HG03575 (cell line): ENCODE measurements around the gene AOC2.

Experiments
- ATAC-seq: cut with Tn5 transposase; IDR thresholded peaks from one replicate; pipeline ENCODE4 v1.9.1; 2021; ENCODE audit not compliant: unreplicated experiment, insufficient number of reproducible peaks, low FRiP score; ENCODE audit errors: extremely low read depth

AOC2 gene, protein sequence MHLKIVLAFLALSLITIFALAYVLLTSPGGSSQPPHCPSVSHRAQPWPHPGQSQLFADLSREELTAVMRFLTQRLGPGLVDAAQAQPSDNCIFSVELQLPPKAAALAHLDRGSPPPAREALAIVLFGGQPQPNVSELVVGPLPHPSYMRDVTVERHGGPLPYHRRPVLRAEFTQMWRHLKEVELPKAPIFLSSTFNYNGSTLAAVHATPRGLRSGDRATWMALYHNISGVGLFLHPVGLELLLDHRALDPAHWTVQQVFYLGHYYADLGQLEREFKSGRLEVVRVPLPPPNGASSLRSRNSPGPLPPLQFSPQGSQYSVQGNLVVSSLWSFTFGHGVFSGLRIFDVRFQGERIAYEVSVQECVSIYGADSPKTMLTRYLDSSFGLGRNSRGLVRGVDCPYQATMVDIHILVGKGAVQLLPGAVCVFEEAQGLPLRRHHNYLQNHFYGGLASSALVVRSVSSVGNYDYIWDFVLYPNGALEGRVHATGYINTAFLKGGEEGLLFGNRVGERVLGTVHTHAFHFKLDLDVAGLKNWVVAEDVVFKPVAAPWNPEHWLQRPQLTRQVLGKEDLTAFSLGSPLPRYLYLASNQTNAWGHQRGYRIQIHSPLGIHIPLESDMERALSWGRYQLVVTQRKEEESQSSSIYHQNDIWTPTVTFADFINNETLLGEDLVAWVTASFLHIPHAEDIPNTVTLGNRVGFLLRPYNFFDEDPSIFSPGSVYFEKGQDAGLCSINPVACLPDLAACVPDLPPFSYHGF

DNA sequence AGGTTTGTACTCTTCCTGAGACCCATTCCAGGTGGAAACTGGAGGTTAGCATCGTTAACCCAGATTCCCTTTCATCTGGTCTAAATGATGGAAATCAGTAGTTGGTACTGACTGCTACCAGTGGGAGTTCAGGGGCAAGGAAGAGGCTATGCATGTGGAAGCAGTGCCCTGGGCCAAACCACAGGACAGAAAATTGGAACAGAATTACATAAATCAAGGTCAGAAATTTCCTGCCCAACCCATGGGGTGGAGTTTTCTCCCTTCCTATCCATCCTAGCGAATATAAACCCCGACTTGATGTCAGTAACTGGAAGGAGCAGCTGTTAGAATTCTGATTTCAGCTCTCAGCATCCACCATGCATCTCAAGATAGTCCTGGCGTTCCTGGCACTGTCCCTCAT is at the start of gene AOC2:
Gene AOC2 (plus strand): TSS at position 310 of the 400 bp plus-strand sequence. CDS start 47 bp downstream, at position 357.
- no peak for ATAC-seq

DNA sequence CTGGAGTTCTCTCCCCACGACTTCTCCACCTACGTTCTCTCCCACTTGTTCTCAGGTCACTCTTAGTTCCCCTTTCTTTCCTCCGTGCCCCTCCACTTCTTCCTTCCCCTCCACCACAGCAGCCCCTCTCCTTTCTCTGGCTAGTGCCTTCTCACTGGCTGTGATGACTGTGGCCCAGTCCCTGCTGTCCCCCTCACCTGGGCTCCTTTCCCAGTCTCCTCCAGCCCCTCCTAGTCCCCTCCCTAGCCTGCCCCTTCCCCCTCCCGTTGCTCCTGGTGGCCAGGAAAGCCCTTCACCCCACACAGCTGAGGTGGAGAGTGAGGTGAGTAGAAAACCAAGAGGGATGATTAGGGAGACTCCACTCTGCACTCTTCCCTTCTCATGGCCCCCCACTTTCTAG is 49.3 kb upstream of the AOC2 start:
- ATAC-seq, result no peak

DNA sequence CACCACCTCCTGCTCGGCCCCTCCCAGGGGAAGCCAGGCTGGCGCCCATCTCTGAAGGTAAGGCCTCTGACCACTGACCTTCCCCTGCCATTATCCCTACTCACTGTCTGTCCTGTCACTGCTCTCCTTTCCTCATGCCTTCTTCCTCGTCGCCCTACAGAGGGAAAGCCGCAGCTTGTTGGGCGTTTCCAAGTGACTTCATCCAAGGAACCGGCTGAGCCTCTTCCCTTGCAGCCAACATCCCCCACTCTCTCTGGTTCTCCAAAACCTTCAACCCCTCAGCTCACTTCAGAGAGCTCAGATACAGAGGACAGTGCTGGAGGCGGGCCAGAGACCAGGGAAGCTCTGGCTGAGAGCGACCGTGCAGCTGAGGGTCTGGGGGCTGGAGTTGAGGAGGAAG is 48.9 kb upstream of the AOC2 start:
- no peak for ATAC-seq

DNA sequence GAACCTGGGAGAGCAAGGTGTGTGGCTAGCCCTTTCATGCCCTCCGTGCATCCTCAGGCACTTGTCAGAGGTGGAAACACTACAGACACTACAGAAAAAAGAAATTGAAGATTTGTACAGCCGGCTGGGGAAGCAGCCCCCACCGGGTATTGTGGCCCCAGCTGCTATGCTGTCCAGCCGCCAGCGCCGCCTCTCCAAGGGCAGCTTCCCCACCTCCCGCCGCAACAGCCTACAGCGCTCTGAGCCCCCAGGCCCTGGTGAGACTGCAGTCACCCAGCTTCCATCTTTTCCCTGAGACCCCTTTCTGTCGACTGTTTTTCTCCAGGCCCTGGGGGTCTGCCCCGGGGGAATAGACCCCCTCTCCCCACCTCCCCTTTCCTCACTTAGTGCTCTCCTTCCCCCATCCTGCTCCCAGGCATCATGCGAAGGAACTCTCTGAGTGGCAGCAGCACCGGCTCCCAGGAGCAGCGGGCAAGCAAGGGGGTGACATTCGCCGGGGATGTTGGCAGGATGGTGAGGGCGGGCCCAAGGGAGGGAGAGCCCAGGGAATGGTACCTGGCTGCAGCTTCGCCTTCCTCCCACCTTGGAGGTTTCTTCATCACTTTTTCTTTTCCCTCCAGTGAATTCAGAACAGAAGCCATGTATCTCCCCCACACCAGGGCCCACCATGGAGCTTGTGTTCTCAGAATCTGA is 48.2 kb upstream of the AOC2 start:
- ATAC-seq, result no peak

DNA sequence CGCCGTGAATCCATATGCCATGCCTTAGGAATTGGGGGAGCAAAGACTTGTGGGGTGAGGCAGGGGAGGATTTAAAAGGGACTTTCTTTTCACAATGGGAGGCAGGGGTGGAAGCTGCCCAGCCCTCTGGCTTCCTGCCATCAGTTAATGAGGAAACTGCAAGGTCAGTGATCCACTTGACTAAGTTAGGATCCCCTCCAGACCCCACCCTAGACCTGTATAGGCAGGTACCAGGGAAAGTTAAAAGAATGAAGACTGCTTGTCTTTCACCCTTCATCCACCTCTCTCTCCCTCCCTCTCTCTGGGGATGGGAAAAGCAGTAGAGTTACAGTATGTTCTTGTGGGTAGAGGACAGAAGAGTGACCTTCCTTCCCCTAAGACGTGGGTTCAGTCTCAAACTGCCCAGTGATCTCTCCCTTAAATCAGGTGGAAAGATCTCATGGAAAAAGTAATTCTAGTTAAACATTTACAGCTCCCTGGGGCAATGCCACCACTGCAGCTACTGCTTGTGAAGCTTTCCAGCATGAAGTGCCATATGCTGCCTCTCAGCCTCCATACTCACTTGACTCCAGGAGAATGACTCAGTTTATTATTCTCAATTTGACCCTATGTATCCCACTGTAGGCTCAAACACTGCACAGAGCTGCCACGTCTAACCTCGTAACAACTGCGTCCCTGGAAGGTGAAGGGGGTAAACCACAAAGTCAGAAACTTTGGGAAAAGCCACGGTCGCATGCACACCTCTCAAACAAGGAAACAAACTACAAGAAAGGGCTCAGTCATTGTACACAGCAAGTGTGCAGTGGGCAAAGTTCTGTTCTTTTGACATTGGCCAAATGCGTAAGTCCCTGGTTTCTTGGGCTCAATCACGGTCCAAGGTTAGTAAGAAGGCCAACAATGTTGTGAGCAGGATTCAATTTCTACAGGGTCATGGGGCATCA is 47.0 kb upstream of the AOC2 start:
- ATAC-seq, result no peak

DNA sequence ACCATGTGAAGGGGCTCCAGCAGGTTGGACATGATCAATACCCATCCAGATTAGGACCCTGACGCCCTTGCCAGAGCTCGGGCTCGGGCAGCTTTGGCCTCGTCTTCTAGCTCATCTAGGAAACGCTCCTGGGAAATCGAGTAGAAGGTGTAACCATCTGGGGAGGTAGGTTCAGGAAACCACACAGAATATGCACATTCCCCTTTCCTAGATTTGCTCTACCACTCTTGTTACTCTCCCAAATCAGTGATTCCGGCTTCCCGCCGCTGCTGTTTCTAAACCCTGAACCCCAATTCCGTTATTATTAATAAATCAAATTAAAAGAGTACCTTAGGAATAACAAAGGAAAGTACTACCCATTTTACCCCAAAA is 46.4 kb upstream of the AOC2 start:
- no peak for ATAC-seq

DNA sequence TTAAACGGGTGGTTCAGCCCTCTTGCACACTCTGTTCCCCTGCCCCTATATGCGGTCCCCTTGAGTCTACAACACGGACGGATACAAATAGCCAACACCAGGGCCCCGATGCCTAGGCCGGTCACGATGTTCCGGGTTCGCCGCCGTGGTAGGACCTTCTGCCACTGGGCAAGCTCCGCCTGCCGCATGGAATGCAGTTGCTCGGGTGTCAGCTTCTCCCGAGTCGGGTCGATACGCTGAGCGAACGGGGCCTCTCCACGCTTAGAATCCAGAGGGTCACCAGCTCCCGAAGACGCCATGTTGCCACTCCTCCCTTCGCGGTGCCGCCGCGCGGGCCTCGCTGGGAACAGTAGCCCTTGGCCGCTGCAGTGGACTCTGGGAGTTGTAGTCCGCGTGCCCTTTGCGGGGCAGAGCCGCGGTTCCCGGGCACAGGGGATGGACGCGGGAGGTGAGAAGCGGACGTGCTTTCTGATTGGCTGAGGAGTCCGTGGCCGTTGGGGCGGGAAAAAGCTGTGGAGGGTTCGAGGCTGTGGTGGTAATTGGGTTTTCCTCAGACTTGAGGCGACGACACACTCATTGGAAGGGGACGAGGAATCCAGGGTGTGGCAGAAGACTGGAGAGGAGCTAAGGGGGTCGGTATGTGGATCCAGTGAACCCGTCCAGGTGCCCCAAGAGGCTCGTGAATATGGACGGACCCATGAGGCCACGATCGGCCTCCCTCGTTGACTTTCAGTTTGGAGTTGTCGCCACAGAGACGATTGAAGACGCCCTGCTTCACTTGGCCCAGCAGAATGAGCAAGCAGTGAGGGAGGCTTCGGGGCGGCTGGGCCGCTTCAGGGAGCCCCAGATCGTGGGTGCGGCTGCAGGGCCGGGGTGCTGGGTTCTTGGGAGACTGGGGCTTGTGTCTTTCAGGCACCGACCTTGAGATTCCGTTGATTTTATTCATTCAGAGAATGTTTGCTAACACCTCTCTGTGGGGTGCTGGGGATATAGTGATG is 45.7 kb upstream of the AOC2 start, which contains the start of the genes CNTD1 and COA3:
Gene CNTD1 (plus strand): TSS at position 479 of the 998 bp plus-strand sequence. CDS start 207 bp downstream, at position 686.
Gene COA3 (minus strand): TSS at position 322 of the 998 bp plus-strand sequence. CDS start 23 bp downstream, at position 299.
- no peak for ATAC-seq

DNA sequence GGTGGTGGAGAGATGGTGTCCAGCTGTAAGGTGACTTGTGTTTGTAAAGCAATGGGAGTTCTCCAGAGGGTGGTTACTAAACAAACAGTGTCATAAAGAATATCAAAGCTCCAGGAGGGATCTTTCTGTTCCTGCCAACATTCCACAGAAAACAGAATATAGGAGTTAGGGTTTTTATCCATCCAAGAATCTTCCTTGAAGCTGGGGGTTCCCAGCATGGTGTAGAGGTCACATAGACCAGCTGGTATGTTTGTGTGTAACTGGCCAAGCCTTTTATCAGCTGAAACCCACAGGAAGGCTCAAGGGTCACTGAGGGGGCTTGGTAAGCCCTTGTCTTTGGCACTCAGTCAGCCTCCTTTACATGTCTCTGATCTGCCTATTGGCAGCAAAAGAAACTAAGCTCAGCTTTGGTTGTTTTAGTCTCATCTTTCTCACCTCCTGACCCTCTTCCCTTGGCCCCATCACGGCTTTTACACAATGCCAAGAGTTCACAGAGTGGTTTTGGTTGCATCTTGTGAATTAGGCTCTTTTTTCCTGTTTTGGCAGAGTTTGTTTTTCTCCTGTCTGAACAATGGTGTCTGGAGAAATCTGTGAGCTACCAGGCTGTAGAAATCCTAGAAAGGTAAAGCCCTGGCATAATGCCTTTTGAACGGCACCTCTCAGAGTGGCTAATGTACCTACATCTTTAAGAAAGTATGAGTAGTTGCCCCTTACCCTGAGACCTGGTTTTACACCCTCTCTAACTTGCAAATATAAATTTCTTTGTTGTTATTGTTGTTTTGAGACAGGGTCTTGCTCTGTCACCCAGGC is 41.1 kb upstream of the AOC2 start:
- no peak for ATAC-seq

DNA sequence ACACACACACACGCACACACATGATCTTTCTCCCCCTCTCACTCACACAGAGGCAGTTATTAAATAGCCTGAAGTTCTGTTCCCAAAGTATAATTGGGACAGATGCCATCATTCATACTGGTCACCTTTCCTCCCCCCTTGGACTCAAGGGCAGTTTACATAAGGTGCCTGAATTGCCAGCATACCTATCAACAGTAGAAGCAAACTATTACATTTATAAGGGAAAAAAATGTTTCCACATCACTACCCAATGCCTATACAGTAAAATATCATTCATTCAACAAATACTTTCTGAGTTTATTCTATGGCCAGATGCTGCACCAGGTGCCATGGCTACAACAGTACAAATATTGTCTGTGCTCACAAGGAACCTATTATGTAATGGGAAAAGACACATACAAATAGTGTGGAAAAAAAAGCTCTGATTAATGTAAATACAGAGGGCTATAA is 39.4 kb upstream of the AOC2 start:
- no peak for ATAC-seq

DNA sequence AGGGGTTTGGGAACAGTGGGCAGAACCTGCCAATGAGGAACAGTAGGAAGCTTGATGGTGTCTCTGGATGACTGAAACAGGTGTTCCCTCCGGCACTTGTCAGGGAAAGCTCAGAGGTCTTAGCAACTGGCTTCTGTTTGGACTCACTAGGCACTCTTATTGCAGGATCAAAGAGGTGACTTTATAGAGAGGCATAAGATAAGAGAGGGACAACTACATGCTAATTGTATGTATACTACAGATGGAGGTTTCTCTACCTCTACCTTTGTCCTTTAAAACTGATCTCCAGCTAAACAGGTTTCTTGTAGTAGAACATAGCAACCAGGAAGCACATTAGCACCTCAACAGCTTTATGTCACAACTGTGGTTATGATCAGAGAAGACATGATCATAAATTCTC is 38.1 kb upstream of the AOC2 start:
- ATAC-seq, result no peak

DNA sequence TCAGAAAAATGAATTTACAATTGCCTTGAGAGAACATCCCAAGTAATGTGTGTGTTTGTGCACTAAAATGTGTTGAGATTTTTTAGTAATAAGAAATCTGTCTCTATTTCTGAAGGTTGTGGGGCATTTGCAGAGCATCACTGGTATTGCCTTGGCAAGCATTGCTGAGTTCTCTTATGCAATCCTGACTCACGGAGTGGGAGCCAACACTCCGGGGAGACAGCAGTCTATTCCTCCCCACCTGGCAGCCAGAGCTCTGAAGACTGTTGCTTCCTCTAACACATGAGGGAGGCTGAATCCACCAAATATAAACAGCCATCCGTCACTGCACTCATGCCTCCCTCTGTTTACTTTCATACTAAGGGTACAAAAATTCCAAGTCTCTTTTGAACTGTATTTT is 35.1 kb upstream of the AOC2 start:
- no peak for ATAC-seq

DNA sequence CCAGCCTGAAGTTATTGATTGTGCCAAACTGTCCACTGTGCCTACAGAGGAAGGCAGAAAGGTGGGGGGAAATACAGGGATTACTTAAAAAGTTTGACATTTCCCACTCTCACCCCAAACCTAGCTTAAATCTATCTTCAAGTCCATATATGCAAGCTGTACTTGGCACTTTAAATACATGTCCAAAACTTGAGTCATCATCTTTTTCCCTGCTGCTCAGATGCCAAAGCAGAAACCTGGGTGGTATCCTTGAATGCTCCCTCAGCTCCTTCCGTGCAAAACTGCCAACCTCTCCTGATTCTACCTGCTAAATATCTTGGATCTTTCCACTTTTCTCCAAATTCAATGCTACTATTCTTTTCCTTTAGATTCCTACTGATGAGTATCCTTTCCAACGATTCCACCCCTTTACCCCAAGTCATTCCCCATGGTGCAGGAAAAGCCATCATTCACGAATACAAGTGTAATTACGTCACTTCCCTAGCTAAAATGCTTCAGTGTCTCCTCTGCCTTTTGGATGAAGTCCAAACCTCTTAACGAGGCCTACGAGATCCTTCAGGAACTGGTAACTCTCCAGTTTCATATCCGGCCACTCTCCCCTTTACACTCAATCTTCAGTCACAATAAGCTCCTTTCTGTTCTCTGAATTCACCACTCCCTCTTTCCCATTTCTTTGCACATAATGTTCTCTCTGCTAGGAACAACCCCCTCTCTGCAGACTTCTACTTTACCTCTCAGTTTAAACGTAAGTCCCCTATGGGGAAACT is 29.6 kb upstream of the AOC2 start:
- ATAC-seq, result no peak

DNA sequence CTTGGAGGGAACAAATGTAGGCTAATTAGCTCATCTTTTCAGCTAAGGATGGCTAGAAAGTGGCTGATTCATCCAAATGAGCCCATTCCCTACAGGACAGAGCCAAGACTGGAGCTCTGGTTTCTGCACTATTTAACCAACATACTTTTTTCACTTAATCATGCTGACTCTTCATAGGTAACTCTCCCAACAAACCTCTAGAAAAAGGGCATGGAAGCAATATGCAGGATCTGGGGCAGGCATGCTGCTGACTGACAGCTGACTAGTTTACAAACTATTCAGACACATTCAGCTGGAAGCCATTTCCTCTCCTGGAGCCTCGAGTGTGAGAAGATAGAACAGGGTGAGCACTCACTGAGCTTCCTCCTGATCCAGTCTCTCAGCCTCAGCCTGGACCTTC is 26.5 kb upstream of the AOC2 start:
- no peak for ATAC-seq

DNA sequence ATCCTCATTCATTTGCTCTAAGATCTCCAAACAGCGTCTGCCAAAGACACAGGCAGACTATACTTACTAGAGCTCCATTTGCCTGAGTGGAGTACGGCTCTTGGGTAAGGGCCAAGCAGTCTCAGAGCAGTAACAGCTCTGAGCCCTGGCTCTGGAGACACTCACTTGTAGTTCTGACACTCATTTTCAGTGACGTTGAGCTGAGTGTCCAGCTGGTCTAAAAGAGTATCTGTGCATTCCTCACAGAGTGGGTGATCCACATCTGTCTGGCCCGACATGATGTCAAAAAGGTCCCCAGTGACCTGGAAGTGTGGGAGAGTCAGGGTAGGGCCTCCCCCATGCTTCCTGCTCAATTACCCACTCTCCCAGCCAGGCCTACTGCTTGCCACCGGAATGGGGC is 26.0 kb upstream of the AOC2 start:
- no peak for ATAC-seq

DNA sequence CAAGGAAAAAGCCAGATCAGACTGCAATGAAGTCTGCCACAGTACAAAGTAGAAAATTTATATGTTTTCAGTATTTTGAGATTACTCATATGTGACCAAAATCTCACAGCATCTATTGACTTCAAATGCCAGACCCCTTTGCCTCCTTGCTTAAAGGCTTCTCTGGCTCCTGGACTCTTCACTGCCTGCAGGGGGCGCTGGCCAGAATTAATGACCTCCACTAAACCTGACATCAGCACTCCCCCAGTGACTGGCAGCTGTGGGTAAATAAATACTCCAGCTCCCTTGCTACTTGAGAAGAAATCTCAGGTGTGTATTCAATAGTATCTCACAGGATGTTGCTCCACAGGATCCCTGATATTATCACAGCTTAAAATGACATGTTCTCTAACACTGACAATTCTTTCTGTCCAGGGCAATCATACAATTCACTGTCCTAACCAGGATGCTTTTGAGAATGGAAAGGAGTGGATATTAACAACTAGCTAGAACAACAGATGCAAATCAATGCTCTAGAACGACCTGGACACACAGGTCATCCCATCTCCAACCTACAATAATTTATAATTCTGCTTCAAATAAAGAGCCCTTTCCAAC is 24.3 kb upstream of the AOC2 start:
- ATAC-seq, result no peak

DNA sequence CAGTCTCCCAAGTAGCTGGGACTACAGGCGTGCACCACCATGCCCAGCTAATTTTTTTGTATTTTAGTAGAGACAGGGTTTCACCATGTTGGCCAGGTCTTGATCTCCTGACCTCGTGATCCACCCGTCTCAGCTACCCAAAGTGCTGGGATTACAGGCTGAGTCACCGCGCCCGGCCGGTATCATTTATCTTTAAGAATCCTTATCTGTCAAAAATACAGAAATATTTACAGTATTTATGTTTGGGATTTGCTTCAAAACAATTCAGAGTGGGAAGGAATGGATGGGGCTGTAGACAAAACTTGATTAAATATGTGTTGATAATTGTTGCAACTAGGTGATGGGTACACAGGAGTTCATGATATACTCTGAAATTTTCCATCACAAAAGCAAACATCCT is 23.2 kb upstream of the AOC2 start:
- ATAC-seq, result no peak
